Measurements from ENCODE around the gene HDAC2. TPM values are rescaled to one million over a fixed set of nuclear protein-coding genes. Genes with fewer than 3 reads are reported as not detected.

The HDAC2 gene
- total and polyA plus RNA-seq, 2 of the 13 experiments (the other 11 are each of a cell fraction or from before 2014, with no cell fraction given), result 99.6 to 114 TPM

DNA sequence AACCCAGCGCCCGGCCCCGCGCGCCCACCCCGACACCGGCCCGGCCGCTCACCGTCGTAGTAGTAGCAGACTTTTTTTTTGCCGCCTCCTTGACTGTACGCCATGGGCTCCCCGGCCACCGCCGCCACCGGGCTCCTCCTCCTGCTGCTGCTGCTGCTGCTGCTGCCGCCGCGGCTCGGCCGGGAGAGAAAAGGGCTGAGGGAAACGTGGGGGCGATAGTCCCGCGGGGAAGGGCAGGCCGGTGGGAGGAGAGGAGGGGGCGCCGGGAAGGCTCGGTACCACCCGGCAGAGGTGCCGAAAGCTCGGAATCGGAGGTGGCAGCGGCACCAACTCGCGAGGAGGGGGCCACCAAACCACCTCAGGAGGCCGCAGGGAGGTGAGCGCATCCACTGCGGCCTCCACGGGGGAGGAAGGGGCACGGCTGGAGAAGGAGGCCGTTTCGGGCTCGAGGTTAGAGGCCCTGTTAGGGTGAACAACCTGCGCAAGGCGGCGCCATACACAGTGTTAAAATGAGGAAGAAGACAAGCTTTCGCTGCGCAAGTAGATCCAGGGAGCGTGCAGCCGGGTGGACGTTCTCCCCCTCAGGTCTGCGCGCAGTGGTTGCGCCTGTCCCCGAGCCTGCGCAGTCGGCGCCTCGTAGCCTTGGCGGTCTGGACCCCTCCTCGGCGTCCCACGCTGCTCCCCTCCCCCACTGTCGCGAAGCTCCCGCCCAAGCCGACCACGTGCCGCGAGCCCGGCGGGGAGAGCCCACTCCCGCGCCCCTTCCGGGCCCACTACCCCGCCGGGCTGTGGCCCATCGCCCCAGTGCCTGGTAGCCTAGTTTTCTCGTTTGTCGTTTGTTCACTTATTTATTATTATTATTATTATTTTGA, at the start of gene HDAC2 (continued):
- TF ChIP-seq, protein P1, sequence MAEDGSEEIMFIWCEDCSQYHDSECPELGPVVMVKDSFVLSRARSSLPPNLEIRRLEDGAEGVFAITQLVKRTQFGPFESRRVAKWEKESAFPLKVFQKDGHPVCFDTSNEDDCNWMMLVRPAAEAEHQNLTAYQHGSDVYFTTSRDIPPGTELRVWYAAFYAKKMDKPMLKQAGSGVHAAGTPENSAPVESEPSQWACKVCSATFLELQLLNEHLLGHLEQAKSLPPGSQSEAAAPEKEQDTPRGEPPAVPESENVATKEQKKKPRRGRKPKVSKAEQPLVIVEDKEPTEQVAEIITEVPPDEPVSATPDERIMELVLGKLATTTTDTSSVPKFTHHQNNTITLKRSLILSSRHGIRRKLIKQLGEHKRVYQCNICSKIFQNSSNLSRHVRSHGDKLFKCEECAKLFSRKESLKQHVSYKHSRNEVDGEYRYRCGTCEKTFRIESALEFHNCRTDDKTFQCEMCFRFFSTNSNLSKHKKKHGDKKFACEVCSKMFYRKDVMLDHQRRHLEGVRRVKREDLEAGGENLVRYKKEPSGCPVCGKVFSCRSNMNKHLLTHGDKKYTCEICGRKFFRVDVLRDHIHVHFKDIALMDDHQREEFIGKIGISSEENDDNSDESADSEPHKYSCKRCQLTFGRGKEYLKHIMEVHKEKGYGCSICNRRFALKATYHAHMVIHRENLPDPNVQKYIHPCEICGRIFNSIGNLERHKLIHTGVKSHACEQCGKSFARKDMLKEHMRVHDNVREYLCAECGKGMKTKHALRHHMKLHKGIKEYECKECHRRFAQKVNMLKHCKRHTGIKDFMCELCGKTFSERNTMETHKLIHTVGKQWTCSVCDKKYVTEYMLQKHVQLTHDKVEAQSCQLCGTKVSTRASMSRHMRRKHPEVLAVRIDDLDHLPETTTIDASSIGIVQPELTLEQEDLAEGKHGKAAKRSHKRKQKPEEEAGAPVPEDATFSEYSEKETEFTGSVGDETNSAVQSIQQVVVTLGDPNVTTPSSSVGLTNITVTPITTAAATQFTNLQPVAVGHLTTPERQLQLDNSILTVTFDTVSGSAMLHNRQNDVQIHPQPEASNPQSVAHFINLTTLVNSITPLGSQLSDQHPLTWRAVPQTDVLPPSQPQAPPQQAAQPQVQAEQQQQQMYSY (CRISPR knock-in tag; IDR thresholded peaks at IDR 0.05), result peak; percentile 82
- TF ChIP-seq HNRNPUL1 (IDR thresholded peaks at IDR 0.05; ENCODE audit: low read depth, low read length) (no peak), ZSCAN25 (CRISPR knock-in tag; IDR thresholded peaks at IDR 0.05) (peak; percentile 42), NAIF1 (CRISPR knock-in tag; IDR thresholded peaks at IDR 0.05; ENCODE audit: borderline replicate concordance) (peak; percentile 89), RAD21 (CRISPR knock-in tag; IDR thresholded peaks at IDR 0.05) (no peak; the same call in 1 of the 2 replicates), NR1H2 (CRISPR knock-in tag; IDR thresholded peaks at IDR 0.05; ENCODE audit: borderline replicate concordance, low read depth) (peak; percentile 94), KLF13 (CRISPR knock-in tag; IDR thresholded peaks at IDR 0.05) (0 out of 2 replicates have a peak, but pooled peaks have one; percentile 74), ARNT2 (CRISPR knock-in tag; IDR thresholded peaks at IDR 0.05; ENCODE audit: low read depth) (peak; percentile 99), CBFB (CRISPR knock-in tag; IDR thresholded peaks at IDR 0.05) (peak; percentile 87), XBP1 (CRISPR knock-in tag; IDR thresholded peaks at IDR 0.05) (no peak), KMT2B (CRISPR knock-in tag; IDR thresholded peaks at IDR 0.05) (peak; percentile 95), MXD4 (CRISPR knock-in tag; IDR thresholded peaks at IDR 0.05) (peak; percentile 97), BHLHE40 (IDR thresholded peaks at IDR 0.05; ENCODE audit: low read length) (peak; percentile 96), ZNF30 (CRISPR knock-in tag; IDR thresholded peaks at IDR 0.05) (peak; percentile 98), SNAI1 (CRISPR knock-in tag; IDR thresholded peaks at IDR 0.05; ENCODE audit: borderline replicate concordance) (peak; percentile 78; the same call in 1 of the 2 replicates), THAP11 (CRISPR knock-in tag; IDR thresholded peaks at IDR 0.05) (peak; percentile 85)
- TF ChIP-seq, protein P2, sequence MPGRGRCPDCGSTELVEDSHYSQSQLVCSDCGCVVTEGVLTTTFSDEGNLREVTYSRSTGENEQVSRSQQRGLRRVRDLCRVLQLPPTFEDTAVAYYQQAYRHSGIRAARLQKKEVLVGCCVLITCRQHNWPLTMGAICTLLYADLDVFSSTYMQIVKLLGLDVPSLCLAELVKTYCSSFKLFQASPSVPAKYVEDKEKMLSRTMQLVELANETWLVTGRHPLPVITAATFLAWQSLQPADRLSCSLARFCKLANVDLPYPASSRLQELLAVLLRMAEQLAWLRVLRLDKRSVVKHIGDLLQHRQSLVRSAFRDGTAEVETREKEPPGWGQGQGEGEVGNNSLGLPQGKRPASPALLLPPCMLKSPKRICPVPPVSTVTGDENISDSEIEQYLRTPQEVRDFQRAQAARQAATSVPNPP (CRISPR knock-in tag; IDR thresholded peaks at IDR 0.05), result peak; percentile 92
- TF ChIP-seq, protein P3, sequence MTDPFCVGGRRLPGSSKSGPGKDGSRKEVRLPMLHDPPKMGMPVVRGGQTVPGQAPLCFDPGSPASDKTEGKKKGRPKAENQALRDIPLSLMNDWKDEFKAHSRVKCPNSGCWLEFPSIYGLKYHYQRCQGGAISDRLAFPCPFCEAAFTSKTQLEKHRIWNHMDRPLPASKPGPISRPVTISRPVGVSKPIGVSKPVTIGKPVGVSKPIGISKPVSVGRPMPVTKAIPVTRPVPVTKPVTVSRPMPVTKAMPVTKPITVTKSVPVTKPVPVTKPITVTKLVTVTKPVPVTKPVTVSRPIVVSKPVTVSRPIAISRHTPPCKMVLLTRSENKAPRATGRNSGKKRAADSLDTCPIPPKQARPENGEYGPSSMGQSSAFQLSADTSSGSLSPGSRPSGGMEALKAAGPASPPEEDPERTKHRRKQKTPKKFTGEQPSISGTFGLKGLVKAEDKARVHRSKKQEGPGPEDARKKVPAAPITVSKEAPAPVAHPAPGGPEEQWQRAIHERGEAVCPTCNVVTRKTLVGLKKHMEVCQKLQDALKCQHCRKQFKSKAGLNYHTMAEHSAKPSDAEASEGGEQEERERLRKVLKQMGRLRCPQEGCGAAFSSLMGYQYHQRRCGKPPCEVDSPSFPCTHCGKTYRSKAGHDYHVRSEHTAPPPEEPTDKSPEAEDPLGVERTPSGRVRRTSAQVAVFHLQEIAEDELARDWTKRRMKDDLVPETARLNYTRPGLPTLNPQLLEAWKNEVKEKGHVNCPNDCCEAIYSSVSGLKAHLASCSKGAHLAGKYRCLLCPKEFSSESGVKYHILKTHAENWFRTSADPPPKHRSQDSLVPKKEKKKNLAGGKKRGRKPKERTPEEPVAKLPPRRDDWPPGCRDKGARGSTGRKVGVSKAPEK (CRISPR knock-in tag; IDR thresholded peaks at IDR 0.05; ENCODE audit: borderline replicate concordance), result peak; percentile 16; the same call in 1 of the 2 replicates
- TF ChIP-seq, protein P4, sequence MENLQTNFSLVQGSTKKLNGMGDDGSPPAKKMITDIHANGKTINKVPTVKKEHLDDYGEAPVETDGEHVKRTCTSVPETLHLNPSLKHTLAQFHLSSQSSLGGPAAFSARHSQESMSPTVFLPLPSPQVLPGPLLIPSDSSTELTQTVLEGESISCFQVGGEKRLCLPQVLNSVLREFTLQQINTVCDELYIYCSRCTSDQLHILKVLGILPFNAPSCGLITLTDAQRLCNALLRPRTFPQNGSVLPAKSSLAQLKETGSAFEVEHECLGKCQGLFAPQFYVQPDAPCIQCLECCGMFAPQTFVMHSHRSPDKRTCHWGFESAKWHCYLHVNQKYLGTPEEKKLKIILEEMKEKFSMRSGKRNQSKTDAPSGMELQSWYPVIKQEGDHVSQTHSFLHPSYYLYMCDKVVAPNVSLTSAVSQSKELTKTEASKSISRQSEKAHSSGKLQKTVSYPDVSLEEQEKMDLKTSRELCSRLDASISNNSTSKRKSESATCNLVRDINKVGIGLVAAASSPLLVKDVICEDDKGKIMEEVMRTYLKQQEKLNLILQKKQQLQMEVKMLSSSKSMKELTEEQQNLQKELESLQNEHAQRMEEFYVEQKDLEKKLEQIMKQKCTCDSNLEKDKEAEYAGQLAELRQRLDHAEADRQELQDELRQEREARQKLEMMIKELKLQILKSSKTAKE (CRISPR knock-in tag; IDR thresholded peaks at IDR 0.05; ENCODE audit: borderline replicate concordance), result peak; percentile 75; the same call in 1 of the 2 replicates
